ENCODE data around the gene PDE8A.
"Not testable (repeated sequence)": the region's sequence is repeated elsewhere in the genome, so short reads cannot be mapped to it uniquely, and the experiment has no call there.

Gene PDE8A

GRCh38 chr15:84988909-84989644, 7.4 kb downstream of the PDE8A start:
- DNase-seq, result no peak

GRCh38 chr15:84990507-84990906, 8.9 kb downstream of the PDE8A start:
- no peak for DNase-seq

DNA sequence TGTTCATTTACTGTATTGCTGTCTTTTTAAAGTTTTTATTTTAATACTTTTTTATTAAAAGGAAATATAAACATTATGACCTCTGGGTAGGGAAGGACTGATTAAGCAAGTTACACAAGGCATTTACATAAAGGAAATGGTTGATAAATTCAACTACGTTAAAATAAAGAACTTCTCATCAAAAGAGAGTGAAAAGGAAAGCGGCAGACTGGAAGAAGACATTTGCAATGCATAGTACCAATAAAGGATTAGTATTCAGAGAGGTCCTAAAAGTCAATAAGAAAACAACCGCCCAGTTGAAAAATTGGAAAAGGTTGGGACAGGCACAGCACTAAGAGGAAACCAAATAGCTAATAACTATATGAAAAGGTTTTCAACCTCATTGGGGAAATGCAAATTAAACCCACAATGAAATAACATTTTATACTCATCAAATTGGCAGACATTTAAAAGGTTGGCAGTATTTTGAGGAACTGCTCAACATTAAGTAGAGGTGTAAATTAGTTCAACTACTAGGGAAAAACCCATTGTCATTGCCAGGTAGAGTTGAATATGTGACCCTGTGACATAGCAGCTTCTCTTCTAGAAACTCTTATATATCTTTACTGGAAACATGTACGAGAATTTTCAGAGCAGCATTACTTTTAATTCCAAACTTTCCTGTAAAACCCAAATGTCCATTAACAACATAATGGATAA, 9.5 kb downstream of the PDE8A start:
- no peak for DNase-seq

DNA sequence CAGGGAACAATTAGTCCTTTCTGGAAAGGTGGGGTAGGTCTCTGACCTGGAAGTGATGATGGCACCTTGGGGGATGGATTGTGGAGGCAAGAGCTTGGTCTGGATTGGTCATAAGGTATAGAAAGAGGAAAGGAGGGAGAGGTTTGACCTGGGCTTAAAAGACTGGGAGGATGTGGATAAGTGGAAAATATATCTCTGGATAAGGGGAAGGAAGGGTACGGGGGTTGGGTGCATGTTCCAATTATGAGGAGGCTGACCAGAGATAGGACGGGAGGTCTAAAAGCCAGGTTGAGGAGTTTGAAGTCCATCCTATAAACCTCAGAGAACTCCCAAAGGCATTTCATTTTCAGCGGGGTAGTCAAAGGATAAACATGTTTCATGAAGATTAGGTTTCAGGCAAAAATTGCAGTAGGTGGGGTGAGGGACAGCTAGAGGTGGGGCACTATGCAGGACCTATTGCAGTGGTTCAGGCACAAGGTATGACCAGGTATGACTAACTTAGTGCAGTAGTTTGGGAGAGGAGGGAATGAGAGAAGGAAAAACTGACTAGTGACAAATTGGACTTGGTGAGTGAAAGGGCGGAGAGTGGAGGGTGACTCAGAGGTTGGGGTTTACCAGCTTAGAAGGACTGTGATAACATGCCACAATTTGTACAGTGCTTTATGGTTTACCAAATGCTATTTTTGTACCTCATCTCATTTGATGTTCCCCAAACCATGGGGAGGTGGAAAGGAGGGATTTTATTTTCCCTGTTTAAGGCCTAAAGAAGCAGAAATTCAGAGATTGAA, 10.7 kb downstream of the PDE8A start:
- DNase-seq, result no peak

GRCh38 chr15:84996055-84996454, 14.4 kb downstream of the PDE8A start:
- no peak for DNase-seq

DNA sequence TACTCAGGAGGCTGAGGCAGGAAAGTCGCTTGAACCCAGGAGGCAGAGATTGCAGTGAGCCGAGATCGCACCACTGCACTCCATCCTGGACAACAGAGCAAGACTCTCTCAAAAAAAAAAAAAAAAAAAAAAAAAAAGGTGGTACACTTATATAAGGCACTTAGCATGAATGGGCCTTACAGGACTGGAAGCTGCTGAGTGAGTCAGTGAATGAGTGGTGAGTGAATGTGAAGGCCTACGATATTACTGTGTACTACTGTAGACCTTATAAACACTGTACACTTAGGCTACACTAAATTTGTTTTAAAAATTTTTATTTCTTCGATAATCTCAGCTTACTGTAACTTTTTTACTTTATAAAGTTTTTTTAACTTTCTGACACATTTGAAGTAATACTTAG, 15.1 kb downstream of the PDE8A start:
- DNase-seq, result not testable (repeated sequence)

DNA sequence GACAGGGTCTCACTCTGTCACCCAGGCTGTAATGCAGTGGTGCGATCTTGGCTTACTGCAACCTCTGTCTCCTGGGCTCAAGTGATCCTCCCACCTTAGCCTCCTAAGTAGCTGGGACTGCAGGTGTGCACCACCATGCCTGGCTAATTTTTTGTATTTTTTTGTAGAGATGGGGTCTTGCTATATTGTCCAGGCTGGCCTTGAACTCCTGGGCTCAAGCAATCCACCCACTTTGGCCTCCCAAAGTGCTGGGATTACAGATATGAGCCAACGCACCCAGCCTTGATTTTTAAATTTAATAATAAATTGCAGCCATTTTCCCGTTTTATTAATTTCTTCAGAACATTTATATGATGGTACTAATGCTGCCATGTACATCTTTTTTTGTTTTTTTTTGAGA, 15.6 kb downstream of the PDE8A start:
- not testable (repeated sequence) for DNase-seq

- DNase-seq, result no peak
These were observed 18.7 kb downstream of the PDE8A start for GRCh38 chr15:85000189-85000864.

DNA sequence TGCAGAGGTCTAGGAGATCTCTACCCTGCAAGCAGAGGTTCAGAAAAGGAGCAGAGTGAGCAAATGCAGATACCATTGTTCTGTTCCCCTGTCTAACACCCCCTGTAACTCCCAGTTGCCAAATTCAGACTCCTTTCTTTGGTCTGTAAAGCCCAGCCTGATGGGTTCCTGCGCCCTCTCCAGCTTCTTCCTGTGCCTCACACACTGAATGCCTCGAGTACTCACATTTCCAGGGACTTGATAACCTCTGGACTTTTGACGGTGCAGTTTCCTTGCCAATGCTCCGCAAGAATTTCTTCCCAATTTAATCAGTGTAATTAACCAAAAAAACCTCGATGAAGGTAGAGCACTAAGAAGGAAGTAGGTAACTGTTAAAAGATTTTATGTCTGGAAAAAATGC, 19.3 kb downstream of the PDE8A start:
- DNase-seq, result no peak

GRCh38 chr15:85002517-85002916, 20.9 kb downstream of the PDE8A start:
- no peak for DNase-seq

DNA sequence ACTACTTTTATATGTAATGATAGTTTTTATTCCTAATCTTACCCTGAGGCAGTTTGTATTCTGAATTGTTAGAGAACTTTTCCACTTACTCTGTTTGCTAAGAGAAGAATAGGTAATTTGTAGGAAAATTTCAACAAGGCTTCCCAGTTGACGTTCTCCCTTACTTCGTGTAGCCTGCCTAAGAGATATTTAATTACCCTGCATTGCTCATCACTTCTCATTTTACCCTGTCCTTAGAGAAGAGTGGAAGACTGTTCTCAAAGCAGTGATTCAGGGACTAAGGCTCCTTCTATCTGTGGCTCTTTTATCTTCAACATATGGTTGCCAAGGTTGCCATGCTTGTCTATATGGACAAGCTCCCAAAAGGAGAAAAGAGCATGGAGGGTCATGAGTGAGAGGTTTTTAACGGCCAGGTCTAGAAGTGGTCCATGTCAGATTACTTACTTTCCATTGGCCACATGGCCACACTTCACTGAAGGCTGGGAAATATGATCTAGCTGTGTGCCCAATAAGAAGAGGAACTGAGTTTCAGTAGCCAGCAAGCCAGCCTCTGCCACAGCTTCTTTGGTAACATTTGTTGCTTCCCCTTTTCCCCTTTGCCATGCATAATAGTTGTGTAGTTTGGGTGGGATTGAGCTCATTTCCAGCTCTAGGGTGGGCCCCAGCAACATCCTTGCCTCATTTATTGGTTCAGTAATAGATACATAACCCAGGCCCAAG, 22.1 kb downstream of the PDE8A start:
- no peak for DNase-seq

DNA sequence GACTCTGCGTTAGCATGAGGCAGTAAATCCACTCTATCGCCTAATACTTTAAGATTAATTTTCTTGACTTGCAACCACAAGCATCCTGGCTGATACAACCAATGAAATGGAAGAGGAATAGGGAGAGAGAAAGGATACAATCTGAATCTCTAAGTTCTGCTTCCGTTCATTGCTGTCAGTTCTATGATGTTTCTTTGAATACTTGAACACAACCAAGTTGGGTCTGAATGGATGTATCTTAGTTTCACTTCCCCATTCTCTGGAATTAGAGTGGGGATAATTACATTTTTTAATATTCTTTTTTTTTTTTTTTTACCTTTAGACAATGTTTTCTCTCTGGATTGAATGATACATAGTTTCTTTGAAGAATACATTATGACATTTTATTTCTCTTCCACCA, 22.9 kb downstream of the PDE8A start:
- no peak for DNase-seq

GRCh38 chr15:85005319-85005718, 23.7 kb downstream of the PDE8A start:
- DNase-seq, result no peak

GRCh38 chr15:85005746-85006145, 24.1 kb downstream of the PDE8A start:
- DNase-seq, result no peak

- no peak for DNase-seq
These were observed 24.5 kb downstream of the PDE8A start for GRCh38 chr15:85006201-85006600.

- no peak for DNase-seq
These were observed 25.0 kb downstream of the PDE8A start for GRCh38 chr15:85006655-85007054.

GRCh38 chr15:85007137-85007536, 25.5 kb downstream of the PDE8A start:
- DNase-seq, result no peak

DNA sequence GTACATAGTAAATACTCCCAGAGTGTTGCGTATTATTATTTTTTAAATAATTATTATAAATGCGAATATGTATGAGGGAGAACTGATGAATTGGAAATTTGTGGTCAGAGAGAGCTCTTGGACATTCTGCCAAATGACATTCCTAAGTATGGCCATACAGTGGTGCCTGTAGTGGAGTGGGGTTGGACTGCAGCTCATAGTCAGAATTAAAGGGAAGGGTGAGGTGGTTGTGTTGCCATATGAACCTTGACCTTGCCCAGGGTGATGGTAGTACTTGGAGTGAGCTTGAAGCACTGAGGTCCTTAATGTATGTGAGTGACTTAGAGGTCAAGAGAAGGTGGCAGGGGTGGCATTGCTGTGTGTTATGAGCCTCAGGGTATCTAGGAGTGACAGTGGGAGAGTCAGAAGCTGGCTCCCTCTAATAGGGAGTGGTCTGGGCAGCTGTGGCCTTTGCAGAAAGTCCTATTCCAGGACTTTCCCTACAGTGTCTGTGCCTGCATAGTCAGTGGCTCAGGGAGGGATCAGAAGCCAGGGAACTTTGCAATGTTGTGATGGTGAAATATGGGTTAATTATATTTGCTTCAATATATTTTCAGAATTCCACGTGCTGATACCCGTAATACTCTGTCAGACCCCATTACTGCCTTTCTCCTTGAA, 26.2 kb downstream of the PDE8A start:
- DNase-seq, result no peak

DNA sequence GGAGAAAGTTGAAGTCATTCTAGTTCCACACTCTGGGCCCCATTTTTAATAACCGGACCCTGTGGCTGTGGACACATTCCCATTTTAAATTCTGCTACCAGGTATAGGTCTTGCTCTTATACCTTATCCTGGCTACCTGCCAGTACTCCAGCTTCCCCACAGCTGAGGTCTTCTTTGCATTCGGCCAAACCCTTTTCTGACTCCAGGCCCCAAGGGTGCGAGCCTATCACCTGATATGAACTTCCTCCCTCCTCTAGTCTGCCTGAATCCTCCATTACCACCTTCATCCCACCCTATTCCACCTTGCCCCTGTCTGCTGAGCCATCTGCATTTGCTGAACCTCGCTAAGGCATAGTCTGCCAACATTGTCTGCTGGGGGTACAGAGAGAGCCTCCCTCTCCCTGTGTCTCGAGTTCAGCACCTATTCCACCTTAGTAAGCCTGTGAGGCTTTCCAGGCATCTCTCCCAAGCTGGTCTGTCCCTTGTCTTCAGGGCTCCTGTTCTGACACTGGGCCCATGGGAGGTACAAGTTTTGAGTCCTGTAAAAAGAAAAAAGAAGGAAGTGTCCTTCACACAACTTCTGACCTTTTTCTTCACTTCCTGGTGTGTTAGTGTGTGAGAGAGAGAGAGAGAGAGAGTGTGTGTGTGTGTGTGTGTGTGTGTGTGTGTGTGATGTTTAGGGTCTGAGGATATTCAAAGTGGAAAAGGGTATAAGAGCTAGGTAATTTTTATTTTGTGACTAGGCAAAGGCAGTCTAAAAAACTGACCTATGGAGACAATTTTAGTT, 27.0 kb downstream of the PDE8A start:
- no peak for DNase-seq

GRCh38 chr15:85009435-85009834, 27.8 kb downstream of the PDE8A start:
- no peak for DNase-seq

GRCh38 chr15:85010071-85010385, 28.4 kb downstream of the PDE8A start:
- no peak for DNase-seq

All from right kidney (tissue), 1 donor.